ENCODE measurements around the gene YPEL1.

YPEL1 gene, protein sequence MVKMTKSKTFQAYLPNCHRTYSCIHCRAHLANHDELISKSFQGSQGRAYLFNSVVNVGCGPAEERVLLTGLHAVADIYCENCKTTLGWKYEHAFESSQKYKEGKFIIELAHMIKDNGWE
- total RNA-seq, result 49.4 to 57.7 reads per million in 2 donors

DNA sequence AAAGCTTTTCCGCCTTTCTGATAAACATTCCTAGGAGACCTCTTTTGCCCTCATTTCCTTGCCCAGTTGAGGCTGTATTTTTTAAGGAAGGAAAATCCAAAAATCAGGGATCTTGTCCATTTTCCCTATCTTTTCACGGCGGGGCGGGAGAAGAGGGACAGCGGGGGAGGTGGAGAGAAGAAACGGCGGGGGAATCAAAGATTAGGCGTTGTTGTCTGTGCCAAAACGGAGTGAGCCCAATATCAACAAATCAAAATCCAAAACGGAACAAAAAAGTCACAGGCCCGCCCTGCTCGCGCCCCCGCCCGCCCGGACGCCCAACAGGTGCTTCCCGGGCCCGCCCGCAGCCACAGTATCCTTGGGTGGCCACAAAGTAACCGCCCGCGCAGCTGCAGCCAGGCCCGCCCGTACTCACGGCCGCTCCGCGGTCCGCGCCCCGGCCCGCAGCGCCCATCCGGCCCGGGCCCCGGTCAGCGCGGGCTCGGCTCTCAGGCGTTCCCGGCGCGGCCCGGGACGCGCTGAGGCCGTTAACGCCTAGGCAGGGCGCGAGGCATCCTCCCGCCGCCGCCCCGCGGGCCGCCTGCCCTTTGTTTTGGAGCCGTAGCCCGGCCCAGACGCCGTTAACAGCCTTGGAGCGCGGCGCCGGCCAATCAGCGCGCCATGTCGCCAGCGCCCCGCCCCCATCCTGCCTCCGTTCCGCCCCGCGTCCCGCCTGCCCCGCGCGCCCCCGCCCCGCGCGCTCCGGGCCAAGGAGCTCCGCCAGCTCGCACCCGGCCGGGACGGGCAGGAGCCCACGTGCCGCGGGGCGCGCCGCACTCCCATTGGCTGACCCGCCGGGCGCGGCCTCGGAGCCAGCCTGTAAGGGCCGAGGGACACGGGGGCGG lies at the start of gene YPEL1:
YPEL1 (minus strand) TSS at position 595 of the 884 bp plus-strand sequence. CDS start 25,050 bp downstream, outside the sequence.
- DNase-seq, result peak; percentile 98

GRCh38 chr22:21780259-21780658 lies 44.7 kb upstream of the YPEL1 start:
- DNase-seq, result no peak

GRCh38 chr22:21779444-21779843 lies 43.9 kb upstream of the YPEL1 start:
- no peak for DNase-seq

DNA sequence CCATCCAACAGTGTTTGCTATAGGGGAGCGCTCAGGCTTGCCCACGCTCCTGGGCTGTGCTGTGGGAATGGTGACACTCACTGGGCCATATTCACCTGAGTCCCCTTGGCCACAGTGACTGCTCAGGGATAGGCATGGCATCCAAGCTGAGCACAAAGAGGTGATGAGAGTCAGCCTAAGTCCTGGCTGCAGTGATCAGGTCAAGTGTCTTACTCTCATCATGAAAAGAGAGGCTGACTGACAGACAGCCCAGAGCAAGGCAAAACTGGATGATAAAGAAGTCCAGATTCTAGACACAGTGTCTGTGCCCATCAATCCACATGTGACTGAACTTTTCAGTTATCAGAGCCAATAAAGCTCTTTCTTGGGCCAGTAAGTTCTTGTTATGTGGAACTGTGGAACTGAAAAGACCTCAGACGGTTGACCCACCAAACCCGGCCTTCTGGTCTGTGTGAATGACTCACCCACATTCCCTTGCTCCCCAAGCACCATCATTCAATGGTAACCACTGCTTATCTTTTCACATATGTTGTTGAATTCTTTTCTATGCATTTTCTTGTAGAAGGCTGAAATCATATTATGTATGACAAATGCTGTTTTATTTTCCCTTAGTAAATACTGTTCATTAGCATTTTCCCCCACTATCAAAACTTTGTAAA lies 43.2 kb upstream of the YPEL1 start:
- DNase-seq, result no peak

GRCh38 chr22:21771631-21771976 lies 36.0 kb upstream of the YPEL1 start:
- no peak for DNase-seq

GRCh38 chr22:21768435-21768834 lies 32.8 kb upstream of the YPEL1 start:
- no peak for DNase-seq

GRCh38 chr22:21766691-21767462 lies 31.3 kb upstream of the YPEL1 start:
- DNase-seq, result no peak

DNA sequence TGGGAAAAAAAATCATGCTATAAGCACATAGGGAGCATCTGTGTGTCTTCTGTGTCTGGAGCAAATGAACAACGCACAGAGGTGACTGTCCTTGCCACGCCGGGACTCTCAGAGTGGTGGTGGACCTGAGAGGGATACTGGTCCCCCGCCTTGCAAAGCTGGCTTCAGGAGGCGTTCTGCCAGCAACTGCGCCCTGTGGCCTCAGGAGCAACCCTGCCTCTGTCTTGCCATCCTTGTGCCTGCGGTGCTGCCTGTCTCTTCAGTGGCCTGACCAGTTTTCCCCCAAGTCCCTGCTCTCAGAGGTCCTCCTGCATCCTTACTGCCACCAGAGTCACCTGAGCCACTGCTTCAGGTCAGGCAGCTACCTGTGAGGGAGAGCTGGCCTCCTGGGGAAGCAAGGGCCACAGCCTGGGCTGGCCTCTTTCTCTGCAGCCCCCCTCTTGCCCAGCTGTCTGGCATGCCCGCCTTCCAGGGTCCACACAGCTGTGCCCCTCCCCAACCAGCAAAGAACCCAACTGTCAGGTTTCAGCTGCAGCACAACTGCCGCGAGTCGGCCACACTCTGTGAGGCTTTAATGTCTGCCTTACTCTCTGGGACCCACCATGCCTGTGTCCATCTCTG lies 30.4 kb upstream of the YPEL1 start:
- DNase-seq, result no peak

GRCh38 chr22:21764038-21764804 lies 28.6 kb upstream of the YPEL1 start:
- no peak for DNase-seq

- no peak for DNase-seq
Measured at GRCh38 chr22:21762712-21763581, 27.4 kb upstream of the YPEL1 start.

DNA sequence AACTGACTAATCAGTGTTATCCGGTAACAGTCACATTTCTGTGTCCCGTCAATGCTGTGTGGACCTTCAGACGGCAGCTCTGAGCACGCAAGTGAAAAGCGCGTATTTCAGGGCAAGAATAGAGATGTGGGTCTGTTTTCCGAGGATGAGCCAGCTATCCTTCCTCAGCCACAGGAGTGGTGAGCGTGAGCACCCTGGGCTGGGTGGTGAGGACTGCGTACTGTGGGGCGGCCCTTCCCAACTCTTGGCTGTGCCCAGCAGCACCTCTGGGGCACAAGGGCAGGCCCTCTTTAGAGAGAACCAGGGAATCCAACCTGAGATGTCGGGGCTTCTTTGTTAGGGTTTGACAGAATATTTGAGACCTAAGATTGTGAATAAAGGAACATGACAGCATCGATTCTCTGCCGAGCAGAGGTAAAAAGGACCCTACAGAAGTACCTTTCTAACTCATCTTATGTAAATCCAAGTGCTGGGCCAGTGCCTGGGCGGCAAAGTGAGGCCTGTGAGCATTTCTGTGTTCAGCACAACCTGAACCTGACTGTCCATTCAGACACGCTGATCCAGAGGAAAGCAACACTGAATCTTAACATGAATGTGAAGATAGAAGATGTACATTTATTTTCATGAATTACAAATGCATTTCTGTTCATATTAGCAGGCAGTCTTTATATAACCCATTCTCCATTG lies 26.5 kb upstream of the YPEL1 start:
- DNase-seq, result no peak

DNA sequence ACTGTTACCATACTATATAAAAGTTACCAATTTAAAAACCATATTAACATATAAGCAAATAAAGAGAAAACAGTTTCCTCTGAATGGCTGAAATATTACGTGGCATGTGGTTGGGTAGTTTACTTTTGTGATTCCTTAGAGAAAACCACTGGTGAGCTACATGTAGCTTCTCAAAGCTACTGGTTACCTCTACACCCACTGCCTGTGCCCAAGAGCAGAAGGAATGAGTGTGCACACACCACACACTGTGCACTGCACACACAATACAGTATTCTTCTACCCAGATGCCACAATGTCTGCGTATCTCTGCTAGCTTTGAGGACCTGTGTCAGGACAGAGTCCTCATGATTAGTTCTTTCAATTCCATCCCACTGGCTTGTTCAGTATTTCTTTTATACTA lies 25.5 kb upstream of the YPEL1 start:
- DNase-seq, result no peak

- DNase-seq, result no peak
Measured at GRCh38 chr22:21760640-21761039, 25.0 kb upstream of the YPEL1 start.

- no peak for DNase-seq
Measured at GRCh38 chr22:21759646-21760376, 24.2 kb upstream of the YPEL1 start.

DNA sequence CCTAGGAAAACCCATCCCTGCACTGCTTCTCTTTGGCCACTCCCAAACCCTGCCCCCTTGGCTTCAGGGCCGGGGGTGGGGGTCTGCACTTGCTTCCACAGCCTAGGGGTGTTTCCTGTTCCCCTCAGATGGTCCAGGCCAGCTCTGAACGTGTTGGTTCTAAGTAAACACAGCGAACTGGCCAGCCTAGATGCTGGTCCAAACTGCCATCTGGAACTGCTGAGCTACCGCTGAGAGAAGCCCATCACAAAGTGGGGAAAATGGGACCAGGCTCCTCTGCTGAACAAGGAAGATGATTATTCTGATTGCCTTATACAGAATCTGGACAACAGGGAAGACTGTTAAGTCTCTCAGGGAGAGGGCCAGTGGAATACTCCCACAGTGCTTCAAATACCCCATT lies 23.5 kb upstream of the YPEL1 start:
- DNase-seq, result no peak

GRCh38 chr22:21758091-21758864 lies 22.7 kb upstream of the YPEL1 start:
- DNase-seq, result no peak

DNA sequence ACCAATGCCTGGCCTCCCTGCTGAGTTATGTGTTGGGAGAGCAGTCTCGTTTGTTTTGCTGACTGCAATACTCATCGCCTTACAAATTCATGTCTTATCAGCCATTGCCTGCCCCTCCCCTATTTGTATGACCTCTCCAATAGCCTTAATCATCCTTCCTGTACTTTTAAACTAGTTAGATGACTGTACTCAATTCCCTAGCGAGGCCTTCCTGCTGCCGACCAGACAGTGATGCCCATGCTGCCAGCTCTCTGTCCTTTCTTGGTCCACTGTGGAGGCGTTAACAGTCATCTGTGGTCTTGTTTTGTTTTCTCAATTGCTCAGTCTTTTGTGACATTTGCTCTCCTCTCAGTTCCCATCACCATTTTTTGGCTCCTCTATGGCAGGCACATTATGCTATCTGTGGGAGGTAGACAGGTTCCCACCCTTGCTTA lies 20.3 kb upstream of the YPEL1 start:
- DNase-seq, result no peak

DNA sequence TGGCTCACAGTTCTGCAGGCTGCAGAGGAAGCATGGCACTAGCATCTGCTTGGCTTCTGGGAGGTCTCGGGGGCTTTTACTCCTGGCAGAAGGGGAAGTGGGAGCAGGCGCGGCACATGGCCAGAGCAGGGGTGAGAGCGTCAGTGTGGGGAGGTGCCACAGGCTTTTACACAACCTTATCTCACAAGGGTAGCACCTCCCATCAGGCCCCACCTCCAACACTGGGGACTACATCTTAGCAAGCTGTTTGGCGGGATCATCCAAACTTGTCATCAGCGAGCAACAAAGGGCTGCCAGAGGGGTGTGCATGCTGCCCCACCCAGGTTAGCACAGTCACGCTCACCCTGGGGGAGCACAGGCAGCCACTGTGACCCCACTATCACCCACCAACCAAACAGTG lies 18.9 kb upstream of the YPEL1 start:
- no peak for DNase-seq
